ENCODE measurements around the gene GALC. TPM values are rescaled to one million over a fixed set of nuclear protein-coding genes. Genes with fewer than 3 reads are reported as not detected.
A peak's percentile ranks its signal among the peaks of the same experiment; 100 is the strongest.

GALC gene
- total and polyA plus RNA-seq, 9 of the 15 experiments (the other 6 are each of a cell fraction or from before 2014, with no cell fraction given): 1.6 to 15.0 (median 7.3) TPM

DNA sequence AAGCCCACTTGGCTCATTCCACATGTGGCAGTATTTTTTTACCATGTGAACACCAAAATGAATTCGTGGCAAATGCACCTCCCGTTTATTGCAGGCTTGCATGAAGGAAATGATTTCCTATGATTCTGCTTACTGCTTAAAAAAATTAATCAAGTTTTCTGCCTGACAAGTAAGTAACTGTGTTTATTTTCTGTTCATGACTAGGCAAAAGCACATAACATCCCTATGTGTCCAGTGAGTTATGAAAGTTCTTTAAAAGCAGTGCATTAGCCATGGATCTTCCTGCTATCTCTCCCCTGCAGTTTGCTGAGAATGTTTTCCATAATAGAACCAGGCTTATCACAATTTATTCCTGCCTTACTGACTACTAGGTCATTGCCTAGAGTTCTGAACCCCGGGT, 32.3 kb upstream of the GALC start (continued):
- TF ChIP-seq PHB (CRISPR knock-in tag; IDR thresholded peaks at IDR 0.05) (no peak), ZNF282 (CRISPR knock-in tag; IDR thresholded peaks at IDR 0.05) (no peak), ASH1L (IDR thresholded peaks at IDR 0.05; ENCODE audit: borderline replicate concordance, low read depth, partially characterized antibody) (no peak), ZNF280B (CRISPR knock-in tag; IDR thresholded peaks at IDR 0.05) (no peak), ZNF24 (IDR thresholded peaks at IDR 0.05) (no peak), DMBX1 (CRISPR knock-in tag; IDR thresholded peaks at IDR 0.05; ENCODE audit: borderline replicate concordance) (no peak), MLLT1 (IDR thresholded peaks at IDR 0.05) (no peak), ZNF408 (CRISPR knock-in tag; IDR thresholded peaks at IDR 0.05; ENCODE audit: low read depth) (no peak), NR2C1 (IDR thresholded peaks at IDR 0.05) (no peak), NR2C1 (tag; IDR thresholded peaks at IDR 0.05) (no peak), ZNF121 (CRISPR knock-in tag; conservative IDR thresholded peaks at IDR 0.05) (no peak), KDM2B (CRISPR knock-in tag; IDR thresholded peaks at IDR 0.05) (no peak), DDX20 (tag; IDR thresholded peaks at IDR 0.05; ENCODE audit: low read depth) (no peak), PATZ1 (CRISPR knock-in tag; IDR thresholded peaks at IDR 0.05; ENCODE audit: borderline replicate concordance) (no peak), RBM25 (IDR thresholded peaks at IDR 0.05; ENCODE audit: low read depth, low read length, severe bottlenecking) (no peak), MAFF (IDR thresholded peaks at IDR 0.05; ENCODE audit: low read length) (peak; percentile 15; the same call in 1 of the 2 replicates), EGR1 (conservative IDR thresholded peaks at IDR 0.05) (no peak), KLF6 (CRISPR knock-in tag; IDR thresholded peaks at IDR 0.05; ENCODE audit: borderline replicate concordance) (no peak), ZNF311 (CRISPR knock-in tag; IDR thresholded peaks at IDR 0.05) (no peak), ZNF316 (IDR thresholded peaks at IDR 0.05) (peak; percentile 36; the same call in 1 of the 2 replicates), WHSC1 (IDR thresholded peaks at IDR 0.05; ENCODE audit: low read length) (no peak)
- TF ChIP-seq, protein P1, sequence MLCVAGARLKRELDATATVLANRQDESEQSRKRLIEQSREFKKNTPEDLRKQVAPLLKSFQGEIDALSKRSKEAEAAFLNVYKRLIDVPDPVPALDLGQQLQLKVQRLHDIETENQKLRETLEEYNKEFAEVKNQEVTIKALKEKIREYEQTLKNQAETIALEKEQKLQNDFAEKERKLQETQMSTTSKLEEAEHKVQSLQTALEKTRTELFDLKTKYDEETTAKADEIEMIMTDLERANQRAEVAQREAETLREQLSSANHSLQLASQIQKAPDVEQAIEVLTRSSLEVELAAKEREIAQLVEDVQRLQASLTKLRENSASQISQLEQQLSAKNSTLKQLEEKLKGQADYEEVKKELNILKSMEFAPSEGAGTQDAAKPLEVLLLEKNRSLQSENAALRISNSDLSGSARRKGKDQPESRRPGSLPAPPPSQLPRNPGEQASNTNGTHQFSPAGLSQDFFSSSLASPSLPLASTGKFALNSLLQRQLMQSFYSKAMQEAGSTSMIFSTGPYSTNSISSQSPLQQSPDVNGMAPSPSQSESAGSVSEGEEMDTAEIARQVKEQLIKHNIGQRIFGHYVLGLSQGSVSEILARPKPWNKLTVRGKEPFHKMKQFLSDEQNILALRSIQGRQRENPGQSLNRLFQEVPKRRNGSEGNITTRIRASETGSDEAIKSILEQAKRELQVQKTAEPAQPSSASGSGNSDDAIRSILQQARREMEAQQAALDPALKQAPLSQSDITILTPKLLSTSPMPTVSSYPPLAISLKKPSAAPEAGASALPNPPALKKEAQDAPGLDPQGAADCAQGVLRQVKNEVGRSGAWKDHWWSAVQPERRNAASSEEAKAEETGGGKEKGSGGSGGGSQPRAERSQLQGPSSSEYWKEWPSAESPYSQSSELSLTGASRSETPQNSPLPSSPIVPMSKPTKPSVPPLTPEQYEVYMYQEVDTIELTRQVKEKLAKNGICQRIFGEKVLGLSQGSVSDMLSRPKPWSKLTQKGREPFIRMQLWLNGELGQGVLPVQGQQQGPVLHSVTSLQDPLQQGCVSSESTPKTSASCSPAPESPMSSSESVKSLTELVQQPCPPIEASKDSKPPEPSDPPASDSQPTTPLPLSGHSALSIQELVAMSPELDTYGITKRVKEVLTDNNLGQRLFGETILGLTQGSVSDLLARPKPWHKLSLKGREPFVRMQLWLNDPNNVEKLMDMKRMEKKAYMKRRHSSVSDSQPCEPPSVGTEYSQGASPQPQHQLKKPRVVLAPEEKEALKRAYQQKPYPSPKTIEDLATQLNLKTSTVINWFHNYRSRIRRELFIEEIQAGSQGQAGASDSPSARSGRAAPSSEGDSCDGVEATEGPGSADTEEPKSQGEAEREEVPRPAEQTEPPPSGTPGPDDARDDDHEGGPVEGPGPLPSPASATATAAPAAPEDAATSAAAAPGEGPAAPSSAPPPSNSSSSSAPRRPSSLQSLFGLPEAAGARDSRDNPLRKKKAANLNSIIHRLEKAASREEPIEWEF (CRISPR knock-in tag; IDR thresholded peaks at IDR 0.05): no peak
